Activated naive CD8-positive, alpha-beta T cell (primary cell): ENCODE measurements around the gene C11orf24.
"Not testable (repeated sequence)": the region's sequence is repeated elsewhere in the genome, so short reads cannot be mapped to it uniquely, and the experiment has no call there.

Experiments used
- H3K27ac Mint-ChIP-seq: one replicate; pipeline ENCODE4 v1.8.0; 2021; ENCODE audit warnings: mixed read lengths
- H3K27me3 Mint-ChIP-seq: one replicate; pipeline ENCODE4 v1.8.0; 2021; ENCODE audit warnings: mixed read lengths
- H3K36me3 Mint-ChIP-seq: one replicate; pipeline ENCODE4 v1.8.0; 2021; ENCODE audit warnings: mixed read lengths
- H3K4me1 Mint-ChIP-seq: one replicate; pipeline ENCODE4 v1.8.0; 2021; ENCODE audit warnings: low read depth, mixed read lengths
- H3K4me3 Mint-ChIP-seq: one replicate; pipeline ENCODE4 v1.8.0; 2021; ENCODE audit warnings: mild to moderate bottlenecking, mixed read lengths
- H3K9me3 Mint-ChIP-seq: one replicate; pipeline ENCODE4 v1.8.0; 2021; ENCODE audit warnings: low read depth, mixed read lengths

Gene C11orf24

DNA sequence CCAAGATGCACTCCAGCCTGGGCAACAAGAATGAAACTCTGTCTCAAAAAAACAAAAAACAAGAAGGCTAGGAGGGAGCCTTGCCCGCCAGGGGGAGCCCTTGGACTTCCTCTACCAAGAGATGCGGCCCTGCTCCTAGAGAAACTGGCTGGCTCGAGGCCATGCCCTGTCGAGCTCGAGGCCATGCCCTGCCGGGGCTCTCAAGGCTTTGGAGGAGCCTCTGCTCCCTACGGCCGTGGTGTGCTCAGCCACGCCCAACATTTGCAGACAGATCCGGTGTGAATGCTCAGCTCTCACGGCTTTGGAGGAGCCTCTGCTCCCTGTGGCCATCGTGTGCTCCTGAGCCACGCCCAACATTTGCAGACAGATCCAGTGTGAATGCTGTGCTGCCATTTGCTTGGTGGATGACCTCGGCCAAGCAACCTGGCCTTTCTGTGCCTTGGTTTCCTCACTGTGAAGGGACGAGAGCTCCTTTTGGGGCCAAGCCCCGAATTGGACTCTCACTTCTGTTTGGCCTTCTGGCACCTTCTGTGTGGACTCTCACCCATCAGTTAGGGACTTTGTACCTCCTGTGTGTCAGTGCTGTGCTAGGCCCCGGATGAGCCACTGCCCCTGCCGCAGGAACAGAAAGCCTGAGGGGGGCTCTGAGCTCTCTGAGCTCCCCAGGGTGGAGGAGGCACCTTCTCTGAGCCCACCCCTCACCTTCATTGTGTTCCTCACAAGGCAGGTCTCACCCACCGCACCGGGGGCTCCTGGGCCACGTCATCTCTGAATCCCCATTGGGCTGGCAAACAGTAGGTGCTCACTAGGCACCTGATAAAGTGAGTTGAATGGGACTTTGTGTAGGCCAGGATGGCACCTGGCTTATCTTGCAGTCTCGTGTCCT is 14.1 kb downstream of the C11orf24 start:
- peaks cover 3% of the 10 kb centered on the region for H3K36me3 Mint-ChIP-seq
- H3K27ac Mint-ChIP-seq = no peak overlapping the region
- H3K4me1 Mint-ChIP-seq = peaks cover 3% of the 10 kb centered on the region
- no peaks in the 10 kb centered on the region for H3K27me3 Mint-ChIP-seq
- no peaks in the 10 kb centered on the region for H3K9me3 Mint-ChIP-seq
- no peak overlapping the region for H3K4me3 Mint-ChIP-seq

- Mint-ChIP-seq H3K27me3 (no peaks in the 10 kb centered on the region), H3K9me3 (no peaks in the 10 kb centered on the region), H3K4me1 (peaks cover 3% of the 10 kb centered on the region), H3K27ac (no peak overlapping the region), H3K36me3 (no peaks in the 10 kb centered on the region), H3K4me3 (no peak overlapping the region)
These were observed 15.4 kb downstream of the C11orf24 start for GRCh38 chr11:68256331-68256741.

DNA sequence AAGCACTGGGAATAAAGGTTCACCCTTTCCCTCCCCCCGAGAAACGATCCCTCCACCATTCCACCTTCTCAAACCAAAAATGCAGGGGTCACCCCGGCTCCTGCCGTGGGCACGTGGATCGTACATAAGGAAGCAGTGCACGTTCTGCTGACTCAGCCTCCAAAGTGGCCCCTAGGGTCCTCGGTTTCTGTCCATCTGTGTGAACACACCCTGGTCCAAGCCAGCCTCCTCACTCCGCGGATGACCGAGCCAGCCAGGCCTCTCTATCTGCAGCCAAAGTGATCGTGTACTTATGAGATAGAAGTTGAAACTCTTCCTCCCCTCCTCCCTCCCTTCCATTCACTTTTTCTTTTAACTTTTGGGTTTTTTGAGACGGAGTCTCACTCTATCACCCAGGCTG is 16.2 kb downstream of the C11orf24 start:
- H3K27me3 Mint-ChIP-seq = no peaks in the 10 kb centered on the region
- H3K4me3 Mint-ChIP-seq = no peak overlapping the region
- no peaks in the 10 kb centered on the region for H3K36me3 Mint-ChIP-seq
- H3K9me3 Mint-ChIP-seq = no peaks in the 10 kb centered on the region
- peaks cover 3% of the 10 kb centered on the region for H3K4me1 Mint-ChIP-seq
- H3K27ac Mint-ChIP-seq = no peak overlapping the region

DNA sequence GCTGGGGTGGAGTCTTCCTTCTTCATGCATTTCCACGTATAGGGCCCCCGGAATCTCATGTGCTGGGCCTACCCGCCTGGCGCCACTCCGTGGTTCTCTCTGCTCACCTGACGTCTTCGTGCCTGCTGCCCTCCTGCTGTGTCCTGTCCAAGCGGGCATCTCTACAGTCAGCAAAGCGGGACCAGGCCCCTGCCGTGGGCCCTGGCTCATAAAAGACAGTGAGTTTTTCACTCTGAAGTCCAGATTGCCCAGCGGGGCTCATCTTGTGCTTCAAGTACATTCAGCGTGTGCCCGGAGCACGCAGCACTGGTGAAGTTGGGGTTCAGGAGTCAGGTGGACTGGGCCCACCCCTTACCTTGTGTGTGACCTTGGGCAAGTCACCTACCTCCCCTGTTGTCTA is 17.4 kb downstream of the C11orf24 start:
- peaks cover 3% of the 10 kb centered on the region for H3K4me1 Mint-ChIP-seq
- no peak overlapping the region for H3K27ac Mint-ChIP-seq
- no peak overlapping the region for H3K4me3 Mint-ChIP-seq
- peaks cover 2% of the 10 kb centered on the region for H3K36me3 Mint-ChIP-seq
- H3K9me3 Mint-ChIP-seq = peaks cover 8% of the 10 kb centered on the region
- H3K27me3 Mint-ChIP-seq = no peaks in the 10 kb centered on the region

- Mint-ChIP-seq H3K36me3 (peaks cover 2% of the 10 kb centered on the region), H3K9me3 (peaks cover 11% of the 10 kb centered on the region), H3K4me1 (no peaks in the 10 kb centered on the region), H3K4me3 (no peak overlapping the region), H3K27me3 (no peaks in the 10 kb centered on the region), H3K27ac (no peak overlapping the region)
These were observed 20.0 kb downstream of the C11orf24 start for GRCh38 chr11:68251765-68252164.

GRCh38 chr11:68244912-68245311 is 26.9 kb downstream of the C11orf24 start:
- H3K36me3 Mint-ChIP-seq, H3K9me3 Mint-ChIP-seq, H3K4me1 Mint-ChIP-seq: not testable (repeated sequence)

GRCh38 chr11:68243847-68244246 is 27.9 kb downstream of the C11orf24 start:
- H3K36me3 Mint-ChIP-seq, H3K27ac Mint-ChIP-seq, H3K4me1 Mint-ChIP-seq, H3K4me3 Mint-ChIP-seq, H3K27me3 Mint-ChIP-seq, H3K9me3 Mint-ChIP-seq: not testable (repeated sequence)

More at GRCh38 chr11:68244912-68245311, 26.9 kb downstream of the C11orf24 start:
- not testable (repeated sequence) for H3K4me3 Mint-ChIP-seq, H3K27me3 Mint-ChIP-seq, H3K27ac Mint-ChIP-seq

- Mint-ChIP-seq H3K4me3 (no peak overlapping the region), H3K36me3 (peaks cover 5% of the 10 kb centered on the region), H3K4me1 (no peaks in the 10 kb centered on the region), H3K27me3 (peaks cover 2% of the 10 kb centered on the region), H3K27ac (no peak overlapping the region), H3K9me3 (no peaks in the 10 kb centered on the region)
These were observed 29.2 kb downstream of the C11orf24 start for GRCh38 chr11:68242616-68243015.

GRCh38 chr11:68231621-68232020 is 40.2 kb downstream of the C11orf24 start:
- Mint-ChIP-seq H3K36me3 (peaks cover 8% of the 10 kb centered on the region), H3K4me3 (no peak overlapping the region), H3K27ac (no peak overlapping the region), H3K9me3 (peaks cover 7% of the 10 kb centered on the region), H3K4me1 (no peaks in the 10 kb centered on the region), H3K27me3 (peaks cover 5% of the 10 kb centered on the region)

DNA sequence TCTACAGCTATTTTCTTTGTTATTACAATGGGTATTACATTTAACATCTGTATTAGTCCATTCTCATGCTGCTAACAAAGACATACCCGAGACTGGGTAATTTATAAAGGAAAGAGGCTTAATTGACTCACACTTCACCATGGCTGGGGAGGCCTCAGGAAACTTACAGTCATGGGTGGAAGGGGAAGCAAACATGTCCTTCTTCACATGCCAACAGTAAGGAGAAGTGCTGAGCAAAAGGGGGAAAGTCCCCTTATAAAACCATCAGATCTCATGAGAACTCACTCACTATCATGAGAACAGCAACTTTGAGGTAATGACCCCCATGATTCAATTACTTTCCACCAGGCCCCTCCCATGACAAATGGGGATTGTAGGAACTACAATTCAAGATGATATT is 42.2 kb downstream of the C11orf24 start:
- no peak overlapping the region for H3K27ac Mint-ChIP-seq
- H3K27me3 Mint-ChIP-seq = peaks cover 5% of the 10 kb centered on the region
- peaks cover 7% of the 10 kb centered on the region for H3K9me3 Mint-ChIP-seq
- H3K4me1 Mint-ChIP-seq = no peaks in the 10 kb centered on the region
- no peak overlapping the region for H3K4me3 Mint-ChIP-seq
- peaks cover 8% of the 10 kb centered on the region for H3K36me3 Mint-ChIP-seq

GRCh38 chr11:68226421-68226820 is 45.4 kb downstream of the C11orf24 start:
- peaks cover 5% of the 10 kb centered on the region for H3K36me3 Mint-ChIP-seq
- peaks cover 7% of the 10 kb centered on the region for H3K9me3 Mint-ChIP-seq
- H3K4me1 Mint-ChIP-seq = no peaks in the 10 kb centered on the region
- H3K27me3 Mint-ChIP-seq = no peaks in the 10 kb centered on the region
- no peak overlapping the region for H3K27ac Mint-ChIP-seq
- H3K4me3 Mint-ChIP-seq = no peak overlapping the region

- H3K9me3 Mint-ChIP-seq = peaks cover 7% of the 10 kb centered on the region
- H3K27ac Mint-ChIP-seq = no peak overlapping the region
- peaks cover 5% of the 10 kb centered on the region for H3K36me3 Mint-ChIP-seq
- no peaks in the 10 kb centered on the region for H3K4me1 Mint-ChIP-seq
- no peaks in the 10 kb centered on the region for H3K27me3 Mint-ChIP-seq
- H3K4me3 Mint-ChIP-seq = no peak overlapping the region
These were observed 47.2 kb downstream of the C11orf24 start for GRCh38 chr11:68224606-68225005.

- Mint-ChIP-seq H3K4me1 (no peaks in the 10 kb centered on the region), H3K27ac (no peak overlapping the region), H3K4me3 (no peak overlapping the region), H3K27me3 (no peaks in the 10 kb centered on the region), H3K9me3 (no peaks in the 10 kb centered on the region), H3K36me3 (no peaks in the 10 kb centered on the region)
These were observed 48.5 kb downstream of the C11orf24 start for GRCh38 chr11:68223275-68223674.

- no peaks in the 10 kb centered on the region for H3K9me3 Mint-ChIP-seq
- H3K27me3 Mint-ChIP-seq = no peaks in the 10 kb centered on the region
- H3K4me1 Mint-ChIP-seq = no peaks in the 10 kb centered on the region
- H3K36me3 Mint-ChIP-seq = no peaks in the 10 kb centered on the region
- H3K27ac Mint-ChIP-seq = no peak overlapping the region
- H3K4me3 Mint-ChIP-seq = no peak overlapping the region
These were observed 50.4 kb downstream of the C11orf24 start for GRCh38 chr11:68221406-68221805.

GRCh38 chr11:68216171-68216938 is 55.4 kb downstream of the C11orf24 start:
- Mint-ChIP-seq H3K27ac (no peak overlapping the region), H3K36me3 (no peaks in the 10 kb centered on the region), H3K4me1 (peaks cover 22% of the 10 kb centered on the region), H3K9me3 (no peaks in the 10 kb centered on the region), H3K4me3 (no peak overlapping the region), H3K27me3 (no peaks in the 10 kb centered on the region)
